ENCODE measurements around the gene AFDN. TPM values are rescaled to one million over a fixed set of nuclear protein-coding genes. Genes with fewer than 3 reads are reported as not detected.
A peak's percentile ranks its signal among the peaks of the same experiment; 100 is the strongest.

The AFDN gene
- total RNA-seq, 1 donor from 2014 or later: 40.8 TPM

GRCh38 chr6:167984876-167985604, 158.3 kb downstream of the AFDN start:
- intact Hi-C loops (cut with micrococcal nuclease): no loop called here

GRCh38 chr6:167985911-167986595, 159.3 kb downstream of the AFDN start:
- no peaks in the 10 kb centered on the region for H3K4me1 Mint-ChIP-seq
- H3K27ac Mint-ChIP-seq: no peak overlapping the region
- no peak overlapping the region for H3K4me3 Mint-ChIP-seq
- H3K36me3 Mint-ChIP-seq (ENCODE audit: low read depth): no peaks in the 10 kb centered on the region
- no peak for DNase-seq
- no peaks in the 10 kb centered on the region for H3K9me3 Mint-ChIP-seq
- H3K27me3 Mint-ChIP-seq: peaks cover 2% of the 10 kb centered on the region
- intact Hi-C loops (cut with micrococcal nuclease): no loop called here

More at GRCh38 chr6:167984876-167985604, 158.3 kb downstream of the AFDN start:
- Mint-ChIP-seq H3K27me3 (peaks cover 6% of the 10 kb centered on the region), H3K27ac (no peak overlapping the region), H3K9me3 (no peaks in the 10 kb centered on the region), H3K4me1 (no peaks in the 10 kb centered on the region), H3K4me3 (no peak overlapping the region), H3K36me3 (ENCODE audit: low read depth) (no peaks in the 10 kb centered on the region)
- DNase-seq: no peak

GRCh38 chr6:167987396-167988153, 160.9 kb downstream of the AFDN start:
- no peak for DNase-seq
- H3K27me3 Mint-ChIP-seq: no peaks in the 10 kb centered on the region
- H3K27ac Mint-ChIP-seq: no peak overlapping the region
- H3K9me3 Mint-ChIP-seq: no peaks in the 10 kb centered on the region
- H3K4me3 Mint-ChIP-seq: no peak overlapping the region
- H3K36me3 Mint-ChIP-seq (ENCODE audit: low read depth): no peaks in the 10 kb centered on the region
- intact Hi-C loops (cut with micrococcal nuclease): no loop called here
- no peaks in the 10 kb centered on the region for H3K4me1 Mint-ChIP-seq

- H3K36me3 Mint-ChIP-seq (ENCODE audit: low read depth): no peaks in the 10 kb centered on the region
- no peaks in the 10 kb centered on the region for H3K9me3 Mint-ChIP-seq
- intact Hi-C loops (cut with micrococcal nuclease): no loop called here
- H3K27ac Mint-ChIP-seq: no peak overlapping the region
- no peaks in the 10 kb centered on the region for H3K4me1 Mint-ChIP-seq
- DNase-seq: no peak
- no peaks in the 10 kb centered on the region for H3K27me3 Mint-ChIP-seq
- no peak overlapping the region for H3K4me3 Mint-ChIP-seq
Measured at GRCh38 chr6:167988154-167988495, 161.4 kb downstream of the AFDN start.

- Mint-ChIP-seq H3K27me3 (no peaks in the 10 kb centered on the region), H3K36me3 (ENCODE audit: low read depth) (no peaks in the 10 kb centered on the region), H3K4me3 (no peak overlapping the region), H3K9me3 (no peaks in the 10 kb centered on the region), H3K4me1 (no peaks in the 10 kb centered on the region), H3K27ac (no peak overlapping the region)
- intact Hi-C loops (cut with micrococcal nuclease): no loop called here
- DNase-seq: no peak
Measured at GRCh38 chr6:167988945-167989841, 162.5 kb downstream of the AFDN start.

- Mint-ChIP-seq H3K27ac (no peak overlapping the region), H3K9me3 (no peaks in the 10 kb centered on the region), H3K4me3 (no peak overlapping the region), H3K36me3 (ENCODE audit: low read depth) (no peaks in the 10 kb centered on the region), H3K4me1 (no peaks in the 10 kb centered on the region), H3K27me3 (no peaks in the 10 kb centered on the region)
- no peak for DNase-seq
- intact Hi-C loops (cut with micrococcal nuclease): no loop called here
Measured at GRCh38 chr6:167990016-167990945, 163.6 kb downstream of the AFDN start.

GRCh38 chr6:167993169-167993568, 166.5 kb downstream of the AFDN start:
- intact Hi-C loops (cut with micrococcal nuclease): no loop called here
- Mint-ChIP-seq H3K27ac (no peak overlapping the region), H3K9me3 (no peaks in the 10 kb centered on the region), H3K4me1 (no peaks in the 10 kb centered on the region), H3K27me3 (no peaks in the 10 kb centered on the region), H3K4me3 (no peak overlapping the region), H3K36me3 (ENCODE audit: low read depth) (no peaks in the 10 kb centered on the region)
- DNase-seq: no peak

GRCh38 chr6:167993831-167994230, 167.1 kb downstream of the AFDN start:
- Mint-ChIP-seq H3K27ac (no peak overlapping the region), H3K36me3 (ENCODE audit: low read depth) (no peaks in the 10 kb centered on the region), H3K4me3 (no peak overlapping the region), H3K9me3 (no peaks in the 10 kb centered on the region), H3K4me1 (no peaks in the 10 kb centered on the region), H3K27me3 (no peaks in the 10 kb centered on the region)
- no peak for DNase-seq
- intact Hi-C loops (cut with micrococcal nuclease): no loop called here

- DNase-seq: no peak
- Mint-ChIP-seq H3K9me3 (no peaks in the 10 kb centered on the region), H3K27me3 (no peaks in the 10 kb centered on the region), H3K27ac (no peak overlapping the region), H3K36me3 (ENCODE audit: low read depth) (no peaks in the 10 kb centered on the region), H3K4me1 (no peaks in the 10 kb centered on the region), H3K4me3 (no peak overlapping the region)
- intact Hi-C loops (cut with micrococcal nuclease): no loop called here
Measured at GRCh38 chr6:167995302-167995701, 168.6 kb downstream of the AFDN start.

GRCh38 chr6:167995731-167996151, 169.0 kb downstream of the AFDN start:
- intact Hi-C loops (cut with micrococcal nuclease): no loop called here

GRCh38 chr6:167996424-167997199, 169.9 kb downstream of the AFDN start:
- Mint-ChIP-seq H3K36me3 (ENCODE audit: low read depth) (no peaks in the 10 kb centered on the region), H3K9me3 (no peaks in the 10 kb centered on the region), H3K4me1 (no peaks in the 10 kb centered on the region), H3K27ac (peak overlapping the region; percentile 67), H3K27me3 (no peaks in the 10 kb centered on the region), H3K4me3 (peak overlapping the region; percentile 40)
- intact Hi-C loops (cut with micrococcal nuclease): no loop called here
- peak; percentile 58 for DNase-seq

More at GRCh38 chr6:167995731-167996151, 169.0 kb downstream of the AFDN start:
- no peak overlapping the region for H3K27ac Mint-ChIP-seq
- H3K36me3 Mint-ChIP-seq (ENCODE audit: low read depth): no peaks in the 10 kb centered on the region
- no peak overlapping the region for H3K4me3 Mint-ChIP-seq
- no peak for DNase-seq
- no peaks in the 10 kb centered on the region for H3K4me1 Mint-ChIP-seq
- H3K27me3 Mint-ChIP-seq: no peaks in the 10 kb centered on the region
- H3K9me3 Mint-ChIP-seq: no peaks in the 10 kb centered on the region

- Mint-ChIP-seq H3K36me3 (ENCODE audit: low read depth) (no peaks in the 10 kb centered on the region), H3K4me1 (no peaks in the 10 kb centered on the region), H3K9me3 (no peaks in the 10 kb centered on the region), H3K27me3 (no peaks in the 10 kb centered on the region), H3K27ac (peak within 1 kb of the TSS; percentile 67), H3K4me3 (peak within 1 kb of the TSS; percentile 40)
- DNase-seq: no peak
- intact Hi-C loops (cut with micrococcal nuclease): no loop called here
Measured at GRCh38 chr6:167997642-167998041, 170.9 kb downstream of the AFDN start, which contains the start of gene KIF25. Gene KIF25, plus strand, starts transcription at chr6:167997671. Its CDS starts 31,915 bp downstream, at chr6:168029586.
